Measurements from ENCODE around the gene ACSM3. TPM values are rescaled to one million over a fixed set of nuclear protein-coding genes. Genes with fewer than 3 reads are reported as not detected.

The ACSM3 gene
- total and polyA plus RNA-seq, 10 of the 15 experiments (the other 5 are each of a cell fraction or from before 2014, with no cell fraction given), result 4.9 to 21.0 (median 7.0) TPM

DNA sequence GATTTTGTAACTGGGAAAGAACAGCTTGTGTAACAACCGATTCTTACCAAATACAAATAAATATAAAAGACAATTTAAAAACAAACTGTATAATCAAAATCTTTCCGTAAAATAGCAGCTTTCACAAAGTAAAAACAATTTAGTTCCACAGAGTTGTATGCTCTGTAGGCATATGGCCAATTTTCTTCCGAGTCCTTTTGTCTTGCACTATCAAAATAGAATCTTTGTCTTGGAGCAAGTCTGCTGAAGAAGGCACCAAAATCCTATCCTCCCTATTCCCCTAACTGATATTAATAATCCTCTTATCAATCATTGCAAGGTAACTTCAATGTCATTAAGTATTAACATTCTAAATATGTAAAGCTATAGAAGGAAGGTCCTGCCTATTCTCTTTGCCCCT, 29.8 kb upstream of the ACSM3 start (continued):
- TF ChIP-seq RFX5 (IDR thresholded peaks at IDR 0.05; ENCODE audit: low read depth, low read length), result no peak
- TF ChIP-seq IKZF2 (IDR thresholded peaks at IDR 0.05), result no peak
- TF ChIP-seq, protein P1, sequence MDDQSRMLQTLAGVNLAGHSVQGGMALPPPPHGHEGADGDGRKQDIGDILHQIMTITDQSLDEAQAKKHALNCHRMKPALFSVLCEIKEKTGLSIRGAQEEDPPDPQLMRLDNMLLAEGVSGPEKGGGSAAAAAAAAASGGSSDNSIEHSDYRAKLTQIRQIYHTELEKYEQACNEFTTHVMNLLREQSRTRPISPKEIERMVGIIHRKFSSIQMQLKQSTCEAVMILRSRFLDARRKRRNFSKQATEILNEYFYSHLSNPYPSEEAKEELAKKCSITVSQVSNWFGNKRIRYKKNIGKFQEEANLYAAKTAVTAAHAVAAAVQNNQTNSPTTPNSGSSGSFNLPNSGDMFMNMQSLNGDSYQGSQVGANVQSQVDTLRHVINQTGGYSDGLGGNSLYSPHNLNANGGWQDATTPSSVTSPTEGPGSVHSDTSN (IDR thresholded peaks at IDR 0.05; ENCODE audit: insufficient replicate concordance, low read depth, low read length), result no peak
- TF ChIP-seq CHD4 (IDR thresholded peaks at IDR 0.05), result no peak
- TF ChIP-seq PAX8 (IDR thresholded peaks at IDR 0.05), result no peak
- TF ChIP-seq IKZF1 (conservative IDR thresholded peaks at IDR 0.05), result no peak
- no peak for TF ChIP-seq NFXL1 (IDR thresholded peaks at IDR 0.05; ENCODE audit: borderline replicate concordance)

GRCh38 chr16:20734782-20735181, 29.0 kb upstream of the ACSM3 start:
- H4K20me1 ChIP-seq (ENCODE audit: control insufficient read depth, insufficient read depth), result no peaks in the 10 kb centered on the region
- no peak overlapping the region for H3K4me3 ChIP-seq
- no peak for DNase-seq (ENCODE audit: low read depth, low spot score)
- ChIA-PET SMC1A (ENCODE audit: uncharacterized antibody, unreplicated experiment) (no interaction called here), POLR2A (no interaction called here), RAD21 (ENCODE audit: unreplicated experiment) (no interaction called here), CTCF (interaction anchor here (0.8 to 1.2 kb wide), 2 partner anchors 30 to 40 kb away, joined by 3 read pairs; no protein-coding TSS in a partner anchor)
- H3K36me3 ChIP-seq (ENCODE audit: control insufficient read depth in 2 of 2, insufficient read depth in 2 of 2, low read length in 1 of 2), result peaks cover 0 to 32% of the 10 kb centered on the region in 2 experiments; a peak in 2 of 4 replicates
- no peak for TF ChIP-seq ASH2L (IDR thresholded peaks at IDR 0.05; ENCODE audit: borderline replicate concordance, low read depth)
- TF ChIP-seq POLR2AphosphoS5 (IDR thresholded peaks at IDR 0.05; ENCODE audit: low read length), result peak; percentile 21; the same call in 1 of the 2 replicates
- TF ChIP-seq MTA3 (IDR thresholded peaks at IDR 0.05; ENCODE audit: borderline replicate concordance, low read length), result no peak
- no peak for TF ChIP-seq HDAC2 (IDR thresholded peaks at IDR 0.05)
- no peak for TF ChIP-seq NR2C1 (IDR thresholded peaks at IDR 0.05)
- intact Hi-C loops (cut with micrococcal nuclease; ENCODE audit: unreplicated experiment) (no loop called here), in situ Hi-C loops (cut with MboI) (no loop called here)
- no peak overlapping the region for H2AFZ ChIP-seq (ENCODE audit: control insufficient read depth, low read depth, low read length)
- no peak for FAIRE-seq
- BruUV-seq (replicated peaks), result no TSS peak
- H3K27ac ChIP-seq (ENCODE audit: control insufficient read depth, insufficient read depth), result no peak overlapping the region
- H3K27me3 ChIP-seq (replicated peaks in 1 of 2; ENCODE audit: control insufficient read depth in 2 of 2, insufficient read depth in 2 of 2, low read length in 1 of 2), result no peaks in the 10 kb centered on the region
- H3K9me3 ChIP-seq (replicated peaks; ENCODE audit: control insufficient read depth, insufficient read depth, low read length), result no peaks in the 10 kb centered on the region
- whole genome bisulfite sequencing (ENCODE audit: insufficient coverage, insufficient replicate concordance, low lambda C conversion rate, missing lambda C conversion rate), result 49% methylated on average over 3 of the region's 3 CpGs
- H3K9ac ChIP-seq (ENCODE audit: control insufficient read depth, insufficient read depth, low read length), result no peak overlapping the region
- peaks cover under 1% of the 10 kb centered on the region; the same call in 1 of the 2 replicates for H3K4me1 ChIP-seq (ENCODE audit: control insufficient read depth, insufficient read depth, low read length)
- H3K79me2 ChIP-seq (ENCODE audit: control insufficient read depth, insufficient read depth, low read length), result peaks cover 11% of the 10 kb centered on the region
- no peak for ATAC-seq
- H3K4me2 ChIP-seq (ENCODE audit: control insufficient read depth, insufficient read depth), result no peak overlapping the region
